HG03342 (cell line): ENCODE data around the gene DZANK1.
"Not testable (repeated sequence)": the region's sequence is repeated elsewhere in the genome, so short reads cannot be mapped to it uniquely, and the experiment has no call there.

Source experiments
- ATAC-seq: cut with Tn5 transposase; IDR thresholded peaks from one replicate; pipeline ENCODE4 v1.9.1; 2021; ENCODE audit warnings: mild to moderate bottlenecking, moderate library complexity; ENCODE audit not compliant: unreplicated experiment

DZANK1 gene

GRCh38 chr20:18466894-18467730, at the start of gene DZANK1, which contains the start of gene POLR3F:
DZANK1 (minus strand) TSS chr20:18467030; CDS start chr20:18465358, 1,672 bp downstream.
POLR3F (plus strand) TSS chr20:18467390; CDS start chr20:18467507, 117 bp downstream.
- peak; percentile 96 for ATAC-seq

- no peak for ATAC-seq
These were observed 49.1 kb upstream of the DZANK1 start for GRCh38 chr20:18515973-18516372.

- ATAC-seq: no peak
These were observed 47.3 kb upstream of the DZANK1 start for GRCh38 chr20:18514127-18514526.

DNA sequence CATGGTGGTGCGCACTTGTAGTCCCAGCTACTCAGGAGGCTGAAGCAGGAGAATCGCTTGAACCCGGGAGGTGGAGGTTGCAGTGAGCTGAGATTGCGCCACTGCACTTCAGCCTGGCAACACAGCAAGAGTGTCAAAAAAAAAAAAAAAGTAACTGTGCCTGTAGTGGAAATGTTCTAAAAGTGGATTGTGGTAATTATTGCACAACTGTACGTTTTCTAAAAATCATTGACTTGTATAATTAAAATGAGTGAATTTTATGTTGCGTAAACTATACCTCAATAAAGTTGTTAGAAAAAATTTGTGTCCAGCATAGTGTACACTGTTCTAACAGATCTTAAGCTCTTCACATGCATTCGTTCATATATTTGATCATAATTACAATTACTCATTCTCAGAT, 46.4 kb upstream of the DZANK1 start:
- no peak for ATAC-seq

DNA sequence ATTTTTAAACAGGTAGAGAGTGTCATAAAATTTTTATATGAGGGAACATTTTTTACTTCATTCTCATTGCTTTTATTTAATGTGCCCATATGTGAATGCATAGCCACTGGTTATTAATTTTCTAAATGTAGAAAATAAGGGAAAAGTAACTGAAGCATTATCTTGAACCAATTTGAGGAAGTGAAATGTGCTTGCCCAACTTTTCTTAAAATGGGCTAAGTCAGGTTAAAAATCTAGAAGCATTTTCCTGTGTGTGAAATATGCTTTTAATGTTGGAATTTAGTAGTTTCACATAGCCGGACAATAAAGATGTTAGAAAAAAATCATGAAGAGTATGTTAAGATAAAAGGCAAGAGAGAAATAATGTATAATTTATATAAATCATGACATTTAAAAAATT, 44.7 kb upstream of the DZANK1 start:
- ATAC-seq: no peak

- ATAC-seq: peak; percentile 95
These were observed 40.7 kb upstream of the DZANK1 start, which contains the start of gene SEC23B for GRCh38 chr20:18507218-18508191. SEC23B (plus strand) TSS chr20:18507940; CDS start chr20:18510836, 2,896 bp downstream.

- ATAC-seq: no peak
These were observed 39.9 kb upstream of the DZANK1 start for GRCh38 chr20:18506744-18507143.

- no peak for ATAC-seq
These were observed 37.7 kb upstream of the DZANK1 start for GRCh38 chr20:18504479-18505060.

GRCh38 chr20:18501672-18502071, 34.8 kb upstream of the DZANK1 start:
- ATAC-seq: not testable (repeated sequence)

DNA sequence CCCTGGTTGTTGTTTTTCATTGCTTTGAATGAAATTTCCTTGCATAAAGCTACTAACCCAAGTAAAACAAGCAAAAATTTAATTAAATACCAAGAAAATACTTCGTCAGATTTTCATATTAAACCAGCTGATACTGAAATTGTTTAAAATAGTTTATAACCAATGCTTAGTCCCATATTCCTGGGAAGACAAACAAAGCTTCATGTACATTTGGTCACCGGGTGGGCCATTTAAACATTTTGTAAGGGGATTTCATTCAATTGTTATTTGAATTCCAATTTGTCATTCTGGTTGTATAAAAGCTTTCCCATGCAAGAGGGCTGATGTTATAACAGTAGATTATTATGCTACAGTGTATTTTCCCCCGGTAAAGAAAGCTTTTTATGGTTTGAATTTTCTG, 30.8 kb upstream of the DZANK1 start:
- no peak for ATAC-seq

- peak; percentile 99 for ATAC-seq
These were observed 30.1 kb upstream of the DZANK1 start, which contains the start of gene RBBP9 for GRCh38 chr20:18496740-18497592. RBBP9 (minus strand) TSS chr20:18497225; CDS start chr20:18497167, 58 bp downstream.

DNA sequence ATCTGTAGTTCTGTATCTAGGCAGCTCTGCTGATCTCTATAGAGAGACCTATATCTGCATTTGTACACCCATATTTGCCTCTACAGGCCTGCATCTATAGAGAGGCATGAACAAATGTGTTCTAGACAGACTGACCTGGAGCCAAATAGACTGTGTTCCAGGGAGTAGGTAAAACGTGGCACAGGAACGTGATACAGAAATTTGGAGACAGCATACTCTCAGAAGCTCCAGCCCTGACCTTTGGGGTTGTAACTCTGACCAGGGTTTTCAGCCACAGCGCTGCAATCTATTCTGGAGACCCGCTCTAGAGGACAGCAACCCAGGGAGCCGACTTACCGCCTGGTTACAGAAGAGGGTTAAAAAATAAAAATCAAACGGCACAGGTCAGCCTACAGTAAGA, 29.2 kb upstream of the DZANK1 start:
- no peak for ATAC-seq

GRCh38 chr20:18488301-18488700, 21.5 kb upstream of the DZANK1 start:
- no peak for ATAC-seq

GRCh38 chr20:18481596-18481995, 14.8 kb upstream of the DZANK1 start:
- no peak for ATAC-seq

DNA sequence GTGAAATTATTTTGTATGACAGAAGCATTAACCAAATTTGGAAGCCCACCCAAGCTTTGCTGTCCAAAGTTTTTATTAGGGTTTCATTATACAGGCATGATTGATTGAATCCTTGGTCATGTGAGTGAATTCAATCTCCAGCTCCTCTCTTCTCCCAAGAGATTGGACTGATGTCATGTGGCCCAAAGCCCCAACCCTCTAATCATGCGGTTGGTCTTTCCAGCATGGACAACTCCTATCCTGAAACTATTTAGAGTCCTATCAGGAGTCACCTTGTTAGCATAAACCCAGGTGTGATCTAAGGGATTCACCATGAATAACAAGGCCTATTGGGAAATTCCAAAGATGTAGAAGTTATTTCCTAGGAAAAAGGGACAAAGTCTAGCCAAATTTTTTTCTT, 11.0 kb upstream of the DZANK1 start:
- no peak for ATAC-seq

DNA sequence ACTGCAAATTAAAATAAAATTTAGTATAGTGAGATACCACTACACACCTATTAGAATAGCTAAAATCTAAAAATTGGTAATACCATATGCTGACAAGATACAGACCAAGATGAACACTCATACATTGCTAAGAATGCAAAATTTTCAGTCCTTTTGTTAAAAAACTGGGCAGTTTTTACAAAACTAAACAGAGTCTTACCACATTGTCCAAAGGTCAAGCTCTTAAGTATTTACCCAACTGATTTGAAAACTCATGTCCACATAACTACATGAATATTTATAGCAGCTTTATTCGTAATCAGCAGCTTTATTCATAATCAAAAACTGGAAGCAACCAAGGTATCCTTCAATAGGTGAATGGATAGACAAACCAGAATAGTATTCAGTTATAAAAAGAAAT, 10.4 kb upstream of the DZANK1 start:
- no peak for ATAC-seq

DNA sequence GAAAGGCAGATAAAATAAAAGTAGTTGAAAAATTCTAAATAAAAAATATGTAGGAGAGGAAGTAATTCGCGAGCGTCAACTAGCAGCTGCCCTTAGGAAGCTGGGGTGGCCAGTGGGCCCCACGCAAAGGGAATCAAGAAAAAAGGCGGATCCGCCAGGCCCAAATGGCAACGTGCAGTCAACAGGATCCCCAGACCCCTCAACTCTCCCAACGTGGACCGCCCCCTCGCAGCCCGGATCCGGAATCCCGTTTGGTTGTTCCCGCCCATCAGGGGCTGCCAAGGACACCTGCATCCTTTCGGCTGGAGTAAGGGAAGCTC, 296 bp downstream of the DZANK1 start:
- peak; percentile 23 for ATAC-seq

GRCh38 chr20:18465536-18466200, 1.2 kb downstream of the DZANK1 start:
- no peak for ATAC-seq

DNA sequence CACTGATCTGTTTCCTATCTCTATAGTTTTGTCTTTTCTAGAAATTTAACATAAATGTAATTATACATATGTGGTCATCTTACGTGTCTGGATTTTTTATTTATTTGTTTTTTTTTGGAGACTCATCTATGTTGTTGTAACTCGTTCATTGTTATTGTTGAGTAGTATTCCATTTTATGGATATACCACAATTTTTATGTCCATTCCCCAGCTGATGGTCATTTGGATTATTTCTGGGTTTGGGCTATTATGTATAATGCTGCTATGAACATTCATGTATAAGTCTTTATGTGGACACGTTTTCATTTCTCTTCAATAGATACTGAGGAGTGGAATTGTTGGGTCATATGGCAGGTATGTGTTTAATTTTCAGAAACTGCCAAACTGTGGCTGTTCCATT, 10.2 kb downstream of the DZANK1 start:
- ATAC-seq: no peak

DNA sequence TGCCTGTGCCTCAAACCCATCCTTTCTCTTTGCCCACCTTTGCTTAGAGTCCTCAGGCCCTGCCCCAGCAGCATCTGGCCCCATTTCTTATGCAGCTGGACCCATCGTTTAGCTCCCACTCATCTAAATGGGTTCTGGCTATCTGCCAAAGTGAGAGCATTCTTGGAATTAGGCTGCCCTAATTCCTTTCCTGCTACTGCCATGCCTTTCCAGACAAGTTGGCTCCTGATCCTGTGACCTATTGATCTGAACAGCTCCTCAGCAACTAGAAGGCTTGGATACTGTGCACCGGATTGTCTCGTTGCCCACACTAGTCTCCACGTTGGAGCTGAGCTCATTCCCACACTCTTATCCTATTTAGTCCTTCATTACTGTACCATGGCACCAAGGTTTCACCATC, 22.9 kb downstream of the DZANK1 start:
- no peak for ATAC-seq
